Measurements from ENCODE around the gene PTPRB. TPM values are rescaled to one million over a fixed set of nuclear protein-coding genes. Genes with fewer than 3 reads are reported as not detected.

PTPRB gene
- total RNA-seq, 1 donor from 2014 or later = not detected

- peaks cover 4% of the 10 kb centered on the region for H3K27me3 Mint-ChIP-seq
- H3K4me3 Mint-ChIP-seq = no peak overlapping the region
- CTCF ChIA-PET = interaction anchor here (0.8 kb wide), 1 partner anchor 19 kb away, joined by 3 read pairs; no protein-coding TSS in a partner anchor
- DNase-seq (no peak), ATAC-seq (ENCODE audit: low read depth) (no peak)
- POLR2A ChIA-PET = no interaction called here
- H3K36me3 Mint-ChIP-seq (ENCODE audit: low read depth) = no peaks in the 10 kb centered on the region
- no peaks in the 10 kb centered on the region for H3K4me1 Mint-ChIP-seq
- no peaks in the 10 kb centered on the region for H3K9me3 Mint-ChIP-seq
- H3K27ac Mint-ChIP-seq = no peak overlapping the region
- no peak for TF ChIP-seq CTCF (IDR thresholded peaks at IDR 0.05)
- intact Hi-C loops (cut with micrococcal nuclease) = no loop called here
These were observed 79.5 kb downstream of the PTPRB start for GRCh38 chr12:70557583-70558191.

GRCh38 chr12:70556179-70556869, 80.9 kb downstream of the PTPRB start:
- CTCF ChIA-PET = no interaction called here

GRCh38 chr12:70555081-70555480, 82.1 kb downstream of the PTPRB start:
- no peaks in the 10 kb centered on the region for H3K4me1 Mint-ChIP-seq
- no peak overlapping the region for H3K27ac Mint-ChIP-seq
- DNase-seq = no peak
- no peaks in the 10 kb centered on the region for H3K9me3 Mint-ChIP-seq
- POLR2A ChIA-PET = no interaction called here
- no peak overlapping the region for H3K4me3 Mint-ChIP-seq
- CTCF ChIA-PET = no interaction called here
- no peak for ATAC-seq (ENCODE audit: low read depth)
- intact Hi-C loops (cut with micrococcal nuclease) = no loop called here
- TF ChIP-seq CTCF (IDR thresholded peaks at IDR 0.05) = no peak
- H3K36me3 Mint-ChIP-seq (ENCODE audit: low read depth) = no peaks in the 10 kb centered on the region
- peaks cover 4% of the 10 kb centered on the region for H3K27me3 Mint-ChIP-seq

More at GRCh38 chr12:70556179-70556869, 80.9 kb downstream of the PTPRB start:
- DNase-seq = no peak
- POLR2A ChIA-PET = no interaction called here
- no peak overlapping the region for H3K27ac Mint-ChIP-seq
- H3K36me3 Mint-ChIP-seq (ENCODE audit: low read depth) = no peaks in the 10 kb centered on the region
- no peaks in the 10 kb centered on the region for H3K9me3 Mint-ChIP-seq
- H3K4me3 Mint-ChIP-seq = no peak overlapping the region
- H3K4me1 Mint-ChIP-seq = no peaks in the 10 kb centered on the region
- ATAC-seq (ENCODE audit: low read depth) = no peak
- peaks cover 4% of the 10 kb centered on the region for H3K27me3 Mint-ChIP-seq
- intact Hi-C loops (cut with micrococcal nuclease) = no loop called here
- no peak for TF ChIP-seq CTCF (IDR thresholded peaks at IDR 0.05)

- Mint-ChIP-seq H3K4me1 (no peaks in the 10 kb centered on the region), H3K4me3 (no peak overlapping the region), H3K36me3 (ENCODE audit: low read depth) (no peaks in the 10 kb centered on the region), H3K9me3 (no peaks in the 10 kb centered on the region), H3K27ac (no peak overlapping the region), H3K27me3 (peaks cover 2% of the 10 kb centered on the region)
- POLR2A ChIA-PET = no interaction called here
- no peak for TF ChIP-seq CTCF (IDR thresholded peaks at IDR 0.05)
- ATAC-seq (ENCODE audit: low read depth) (no peak), DNase-seq (no peak)
- CTCF ChIA-PET = interaction anchor here (1.0 kb wide), 1 partner anchor 674 kb away, joined by 3 read pairs; no protein-coding TSS in a partner anchor
- intact Hi-C loops (cut with micrococcal nuclease) = no loop called here
These were observed 83.8 kb downstream of the PTPRB start for GRCh38 chr12:70553391-70553859.

- H3K27ac Mint-ChIP-seq = no peak overlapping the region
- POLR2A ChIA-PET = no interaction called here
- intact Hi-C loops (cut with micrococcal nuclease) = no loop called here
These were observed 85.5 kb downstream of the PTPRB start for GRCh38 chr12:70551731-70552130.

More at GRCh38 chr12:70551731-70552130, 85.5 kb downstream of the PTPRB start:
- CTCF ChIA-PET = no interaction called here
- Mint-ChIP-seq H3K36me3 (ENCODE audit: low read depth) (no peaks in the 10 kb centered on the region), H3K4me3 (no peak overlapping the region), H3K9me3 (no peaks in the 10 kb centered on the region), H3K27me3 (peaks cover 2% of the 10 kb centered on the region), H3K4me1 (no peaks in the 10 kb centered on the region)
- no peak for DNase-seq
- ATAC-seq (ENCODE audit: low read depth) = no peak
- no peak for TF ChIP-seq CTCF (IDR thresholded peaks at IDR 0.05)
